AG04449 (cell line): Measurements from ENCODE around the gene SLC35B2.

ENCODE experiments used
- CTCF ChIA-PET: fragments of 350-600 bp; formaldehyde crosslinking; extraction: SDS; loops from one replicate; lab custom pipeline; 2021; ENCODE audit warnings: antibody characterized with exemption; lab: Yijun Ruan, JAX
- POLR2A ChIA-PET: fragments of 400-600, 350-600 bp; formaldehyde crosslinking; extraction: SDS; loops from one replicate; lab custom pipeline; 2020; ENCODE audit warnings: antibody characterized with exemption, inconsistent platforms; lab: Yijun Ruan, JAX
- DNase-seq: peaks from one replicate; pipeline ENCODE4 v3.0.0-alpha.2; 2010; ENCODE audit warnings: low read depth, low spot score
- H3K4me3 ChIP-seq: 2 replicates; pipeline ENCODE4 v1.5.1; 2011; ENCODE audit warnings: low read depth, mild to moderate bottlenecking, control low read depth, low read length
- TF ChIP-seq, protein P1 (sequence below): IDR thresholded peaks from one replicate; pipeline ENCODE4 v1.5.1; 2011; ENCODE audit warnings: mild to moderate bottlenecking, moderate library complexity, low read length, control low read depth, inconsistent platforms; ENCODE audit not compliant: insufficient read depth; ENCODE audit errors: missing control alignments

Gene SLC35B2

GRCh38 chr6:44298055-44298803, 40.9 kb upstream of the SLC35B2 start:
- TF ChIP-seq, protein P1, sequence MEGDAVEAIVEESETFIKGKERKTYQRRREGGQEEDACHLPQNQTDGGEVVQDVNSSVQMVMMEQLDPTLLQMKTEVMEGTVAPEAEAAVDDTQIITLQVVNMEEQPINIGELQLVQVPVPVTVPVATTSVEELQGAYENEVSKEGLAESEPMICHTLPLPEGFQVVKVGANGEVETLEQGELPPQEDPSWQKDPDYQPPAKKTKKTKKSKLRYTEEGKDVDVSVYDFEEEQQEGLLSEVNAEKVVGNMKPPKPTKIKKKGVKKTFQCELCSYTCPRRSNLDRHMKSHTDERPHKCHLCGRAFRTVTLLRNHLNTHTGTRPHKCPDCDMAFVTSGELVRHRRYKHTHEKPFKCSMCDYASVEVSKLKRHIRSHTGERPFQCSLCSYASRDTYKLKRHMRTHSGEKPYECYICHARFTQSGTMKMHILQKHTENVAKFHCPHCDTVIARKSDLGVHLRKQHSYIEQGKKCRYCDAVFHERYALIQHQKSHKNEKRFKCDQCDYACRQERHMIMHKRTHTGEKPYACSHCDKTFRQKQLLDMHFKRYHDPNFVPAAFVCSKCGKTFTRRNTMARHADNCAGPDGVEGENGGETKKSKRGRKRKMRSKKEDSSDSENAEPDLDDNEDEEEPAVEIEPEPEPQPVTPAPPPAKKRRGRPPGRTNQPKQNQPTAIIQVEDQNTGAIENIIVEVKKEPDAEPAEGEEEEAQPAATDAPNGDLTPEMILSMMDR, result no peak
- no peak overlapping the region; the same call in 1 of the 2 replicates for H3K4me3 ChIP-seq
- POLR2A ChIA-PET, result interaction anchor here (0.8 to 1.6 kb wide), 2 partner anchors 11 to 34 kb away, joined by 3 to 5 read pairs; no protein-coding TSS in a partner anchor
- DNase-seq, result no peak
- CTCF ChIA-PET, result interaction anchor here (1.0 to 16.0 kb wide), 5 partner anchors 7 to 200 kb away, joined by 3 to 158 read pairs (median 4); partner anchors contain the start of genes AARS2, NFKBIE and TMEM151B

GRCh38 chr6:44297063-44298038, 40.0 kb upstream of the SLC35B2 start:
- peak overlapping the region; percentile 43 for H3K4me3 ChIP-seq
- POLR2A ChIA-PET, result interaction anchor here (1.6 kb wide), 1 partner anchor 12 kb away, joined by 5 read pairs; no protein-coding TSS in a partner anchor
- TF ChIP-seq, protein P1, result no peak
- no peak for DNase-seq
- CTCF ChIA-PET, result interaction anchor here (1.0 to 16.0 kb wide), 5 partner anchors 8 to 199 kb away, joined by 3 to 158 read pairs (median 4); partner anchors contain the start of genes AARS2, NFKBIE and TMEM151B

- ChIA-PET POLR2A (no interaction called here), CTCF (interaction anchor here (0.9 to 16.0 kb wide), 6 partner anchors 10 to 43 kb away, joined by 4 to 158 read pairs (median 18); partner anchors contain the start of genes AARS2, NFKBIE and TMEM151B)
- DNase-seq, result no peak
- no peak overlapping the region for H3K4me3 ChIP-seq
- TF ChIP-seq, protein P1, result no peak
Observed at GRCh38 chr6:44294832-44295791, 37.8 kb upstream of the SLC35B2 start.

DNA sequence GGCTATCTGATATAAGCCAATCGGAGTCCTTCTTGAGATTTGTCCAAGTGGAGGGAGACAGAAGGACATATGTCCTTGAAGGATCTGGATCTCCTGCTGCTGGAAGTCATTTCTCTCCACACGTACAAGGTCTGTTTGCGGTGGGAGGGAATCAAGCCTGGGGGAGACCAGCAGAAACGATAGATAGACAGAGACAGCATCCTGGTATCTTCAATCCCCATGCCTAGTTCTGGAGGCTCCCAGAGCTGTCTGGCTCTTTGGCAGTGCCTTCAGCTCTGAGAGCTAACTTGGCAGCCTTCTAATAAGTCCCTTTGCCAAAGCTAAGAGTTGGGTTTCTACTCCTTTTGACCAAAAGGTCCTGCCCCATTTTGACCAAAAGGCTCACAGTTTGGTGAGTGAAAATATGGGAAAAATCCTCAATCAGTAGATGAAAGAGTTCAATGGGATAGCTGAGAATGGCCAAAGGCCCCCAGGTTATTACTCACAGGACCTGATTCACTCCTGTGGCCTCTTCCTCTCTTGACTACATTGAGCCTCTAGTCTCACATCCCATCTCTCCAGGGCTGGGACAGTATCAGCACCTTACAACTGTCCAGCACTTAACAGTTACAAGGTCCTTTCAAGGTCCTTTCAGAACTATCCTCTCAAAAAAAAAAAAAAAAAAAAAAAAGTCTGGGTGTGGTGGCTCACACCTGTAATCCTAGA, 35.5 kb upstream of the SLC35B2 start:
- no peak overlapping the region for H3K4me3 ChIP-seq
- TF ChIP-seq, protein P1, result no peak
- DNase-seq, result no peak
- CTCF ChIA-PET, result interaction anchor here (0.7 to 2.5 kb wide), 5 partner anchors 12 to 24 kb away, joined by 3 to 9 read pairs (median 3); no protein-coding TSS in a partner anchor
- POLR2A ChIA-PET, result no interaction called here

- ChIA-PET POLR2A (no interaction called here), CTCF (interaction anchor here (0.9 to 2.5 kb wide), 5 partner anchors 13 to 54 kb away, joined by 3 to 9 read pairs (median 3); no protein-coding TSS in a partner anchor)
- TF ChIP-seq, protein P1, result no peak
- no peak overlapping the region for H3K4me3 ChIP-seq
- DNase-seq, result no peak
Observed at GRCh38 chr6:44291841-44292240, 34.5 kb upstream of the SLC35B2 start.
